ENCODE results near the gene SMIM35. TPM values are rescaled to one million over a fixed set of nuclear protein-coding genes. Genes with fewer than 3 reads are reported as not detected.

SMIM35 gene
- not detected in 2 replicates for total RNA-seq

DNA sequence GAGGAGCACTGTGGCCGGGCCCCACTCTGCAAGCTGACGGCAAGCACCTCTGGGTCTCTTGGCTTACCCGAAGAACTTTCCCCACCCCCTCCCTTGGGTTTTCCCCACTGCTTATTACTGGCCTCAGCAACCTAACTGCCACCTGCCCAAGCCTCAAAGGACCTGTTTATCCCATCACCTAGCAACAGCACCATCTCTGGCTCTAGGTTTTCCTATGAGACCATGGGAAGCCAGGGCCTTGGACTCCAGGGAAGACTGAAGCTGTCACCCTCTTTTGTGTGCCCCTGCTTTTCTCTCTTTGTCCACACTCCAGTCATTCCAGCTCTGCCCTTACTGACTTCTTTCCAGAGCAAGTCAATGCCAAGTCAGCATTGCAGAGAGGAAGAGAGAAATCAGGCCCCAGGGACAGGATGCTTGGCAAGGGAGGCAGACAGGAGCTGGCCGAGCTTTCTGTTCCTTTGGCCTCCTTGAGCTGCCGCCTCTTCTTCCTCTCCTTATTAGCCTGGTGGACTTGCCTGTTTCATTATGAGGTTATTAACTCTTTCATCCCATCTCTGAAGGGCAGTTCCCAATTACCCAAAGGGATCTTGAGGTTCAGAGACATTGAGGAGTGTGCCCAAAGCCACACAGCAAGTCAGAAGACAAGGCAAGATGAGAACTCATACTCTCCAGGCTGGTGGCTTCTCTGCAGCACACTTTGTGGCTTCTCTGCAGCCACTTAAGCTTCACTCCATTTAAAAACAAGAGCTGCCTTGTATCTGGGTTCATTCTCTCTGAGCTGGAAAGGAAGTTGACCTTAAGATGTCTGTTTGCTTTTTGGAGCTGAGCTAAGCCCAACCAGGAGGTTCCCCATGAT lies at the start of gene SMIM35:
TSS of gene SMIM35 (minus strand) at position 51 of the 856 bp plus-strand sequence. CDS start 206 bp downstream, outside the sequence.

DNA sequence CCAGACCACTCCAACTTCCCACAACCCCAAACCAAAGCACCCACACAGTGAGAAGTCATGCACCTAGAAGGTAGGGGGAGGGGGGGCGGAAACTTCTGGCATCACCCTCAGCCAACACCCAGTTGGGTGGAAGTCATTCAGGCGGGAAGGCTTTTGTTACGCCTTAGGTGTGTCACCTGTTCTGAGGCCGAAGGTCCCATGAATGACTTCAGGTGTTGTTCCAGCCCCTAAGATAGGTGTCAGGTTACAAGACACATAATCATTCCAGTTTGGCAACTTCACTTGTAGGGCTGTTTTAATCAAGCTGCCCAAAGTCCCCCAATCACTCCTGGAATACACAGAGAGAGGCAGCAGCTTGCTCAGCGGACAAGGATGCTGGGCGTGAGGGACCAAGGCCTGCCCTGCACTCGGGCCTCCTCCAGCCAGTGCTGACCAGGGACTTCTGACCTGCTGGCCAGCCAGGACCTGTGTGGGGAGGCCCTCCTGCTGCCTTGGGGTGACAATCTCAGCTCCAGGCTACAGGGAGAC lies 9.9 kb downstream of the SMIM35 start, which contains the start of gene TMPRSS4:
TSS of gene TMPRSS4 (plus strand) at position 325 of the 528 bp plus-strand sequence. CDS start 225 bp downstream, outside the sequence.

DNA sequence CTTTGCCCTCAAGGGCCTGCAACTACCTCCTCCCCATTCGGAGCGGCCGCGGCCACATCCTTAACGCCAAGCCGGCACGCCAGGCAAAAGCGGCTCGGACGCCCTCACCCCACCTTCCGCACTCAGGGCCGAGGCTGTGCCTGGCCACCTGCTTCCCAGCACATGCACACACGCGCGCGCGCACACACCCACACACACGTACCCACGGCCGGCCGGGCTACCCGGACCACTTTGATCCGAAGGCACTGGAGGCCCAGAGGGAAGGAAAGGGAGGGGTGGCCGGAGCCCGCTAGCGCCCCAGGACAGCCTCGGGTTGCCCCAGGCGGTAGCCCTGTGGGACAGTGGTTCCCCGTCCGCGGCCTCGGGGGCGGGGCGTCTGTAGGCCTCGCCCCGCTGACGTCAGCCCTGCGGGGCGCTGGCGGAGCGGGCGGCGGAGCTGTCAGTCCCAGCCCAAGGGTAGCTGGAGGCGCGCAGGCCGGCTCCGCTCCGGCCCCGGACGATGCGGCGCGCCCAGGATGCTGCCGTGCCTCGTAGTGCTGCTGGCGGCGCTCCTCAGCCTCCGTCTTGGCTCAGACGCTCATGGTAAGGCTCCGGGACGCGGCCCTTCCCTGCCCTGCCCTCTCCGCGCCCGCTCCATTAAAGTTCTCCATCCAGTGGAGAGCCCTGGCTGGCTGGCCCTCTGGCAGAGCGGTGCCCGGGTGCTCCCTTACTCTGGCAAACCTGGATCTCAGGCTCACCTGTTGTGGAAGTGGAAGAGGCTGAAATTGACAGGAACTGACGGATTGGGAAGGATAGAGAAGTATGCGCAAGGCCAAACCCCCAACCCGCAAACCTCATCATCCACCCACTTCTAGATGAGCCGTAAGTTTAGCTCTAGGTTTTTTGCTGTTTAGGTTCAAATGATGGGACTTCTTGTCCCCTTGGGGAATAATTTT lies 100.5 kb downstream of the SMIM35 start, which contains the start of gene IL10RA:
TSS of gene IL10RA (plus strand) at position 442 of the 935 bp plus-strand sequence. CDS start at position 516, 74 bp downstream.

Other genes starting within 250 kb of the SMIM35 start
- gene FXYD6, start 210.3 kb downstream of the SMIM35 start, total RNA-seq = not detected in 2 replicates
- not detected in 2 replicates for gene TMPRSS13, start 157.6 kb downstream of the SMIM35 start, total RNA-seq
- 0.16 TPM in 1 of 2 replicates, not detected in the other for gene IL10RA, start 100.6 kb downstream of the SMIM35 start, total RNA-seq
- not detected in 2 replicates for gene TMPRSS4, start 9.9 kb downstream of the SMIM35 start, total RNA-seq
- under 0.01 TPM in 1 of 2 replicates, not detected in the other for gene SCN4B, start 65.9 kb upstream of the SMIM35 start, total RNA-seq
- under 0.01 TPM in 2 replicates for gene SCN2B, start 89.7 kb upstream of the SMIM35 start, total RNA-seq
- gene JAML, start 138.0 kb upstream of the SMIM35 start, total RNA-seq = not detected in 2 replicates
- gene MPZL3, start 165.4 kb upstream of the SMIM35 start, total RNA-seq = 0.49 and 0.97 TPM in 2 replicates
- 0.12 TPM in 1 of 2 replicates, not detected in the other for gene MPZL2, start 177.3 kb upstream of the SMIM35 start, total RNA-seq
- not detected in 2 replicates for gene CD3E, start 217.8 kb upstream of the SMIM35 start, total RNA-seq

All from hair follicle dermal papilla cell (primary cell).